Neural crest cell (in vitro differentiated cells): ENCODE results near the gene RASGRP4. TPM values are rescaled to one million over a fixed set of nuclear protein-coding genes. Genes with fewer than 3 reads are reported as not detected.

Source experiments
- DNase-seq: peaks from one replicate; pipeline ENCODE4 v3.0.0; 2021; ENCODE audit warnings: low read depth, mixed read lengths, low spot score
- H3K27ac Mint-ChIP-seq: one replicate; pipeline ENCODE4 v1.8.0; 2021; ENCODE audit warnings: mild to moderate bottlenecking, mixed read lengths; ENCODE audit not compliant: unreplicated experiment
- H3K27me3 Mint-ChIP-seq: 2 replicates; pipeline ENCODE4 v1.8.0; 2021; ENCODE audit warnings: low read depth, mild to moderate bottlenecking, mixed read lengths
- H3K36me3 Mint-ChIP-seq: 2 replicates; pipeline ENCODE4 v1.8.0; 2021; ENCODE audit warnings: low read depth, mild to moderate bottlenecking, mixed read lengths
- H3K4me1 Mint-ChIP-seq: 2 replicates; pipeline ENCODE4 v1.8.0; 2021; ENCODE audit warnings: mixed read lengths
- H3K4me3 Mint-ChIP-seq: one replicate; pipeline ENCODE4 v1.8.0; 2021; ENCODE audit warnings: mild to moderate bottlenecking, mixed read lengths
- H3K9me3 Mint-ChIP-seq: 2 replicates; pipeline ENCODE4 v1.8.0; 2021; ENCODE audit warnings: mixed read lengths
- total RNA-seq: library from RNA; stranded (reverse); gene quantifications from 2 replicates; pipeline ENCODE4 v1.2.1, GENCODE V29; 2021
- TF ChIP-seq, protein P1 (sequence below): fragments of 200-600 bp; sonication (generic); conservative IDR thresholded peaks from 2 replicates; pipeline ENCODE4 v1.5.0; 2021; ENCODE audit warnings: antibody characterized with exemption, mild to moderate bottlenecking

Gene RASGRP4
- total RNA-seq, 1 donor from 2014 or later = 0.58 TPM

- Mint-ChIP-seq H3K4me3 (peak overlapping the region; percentile 85), H3K36me3 (no peaks in the 10 kb centered on the region), H3K27me3 (peaks cover 69% of the 10 kb centered on the region), H3K9me3 (no peaks in the 10 kb centered on the region), H3K27ac (no peak overlapping the region), H3K4me1 (peaks cover 9% of the 10 kb centered on the region)
- DNase-seq = no peak
- TF ChIP-seq, protein P1, sequence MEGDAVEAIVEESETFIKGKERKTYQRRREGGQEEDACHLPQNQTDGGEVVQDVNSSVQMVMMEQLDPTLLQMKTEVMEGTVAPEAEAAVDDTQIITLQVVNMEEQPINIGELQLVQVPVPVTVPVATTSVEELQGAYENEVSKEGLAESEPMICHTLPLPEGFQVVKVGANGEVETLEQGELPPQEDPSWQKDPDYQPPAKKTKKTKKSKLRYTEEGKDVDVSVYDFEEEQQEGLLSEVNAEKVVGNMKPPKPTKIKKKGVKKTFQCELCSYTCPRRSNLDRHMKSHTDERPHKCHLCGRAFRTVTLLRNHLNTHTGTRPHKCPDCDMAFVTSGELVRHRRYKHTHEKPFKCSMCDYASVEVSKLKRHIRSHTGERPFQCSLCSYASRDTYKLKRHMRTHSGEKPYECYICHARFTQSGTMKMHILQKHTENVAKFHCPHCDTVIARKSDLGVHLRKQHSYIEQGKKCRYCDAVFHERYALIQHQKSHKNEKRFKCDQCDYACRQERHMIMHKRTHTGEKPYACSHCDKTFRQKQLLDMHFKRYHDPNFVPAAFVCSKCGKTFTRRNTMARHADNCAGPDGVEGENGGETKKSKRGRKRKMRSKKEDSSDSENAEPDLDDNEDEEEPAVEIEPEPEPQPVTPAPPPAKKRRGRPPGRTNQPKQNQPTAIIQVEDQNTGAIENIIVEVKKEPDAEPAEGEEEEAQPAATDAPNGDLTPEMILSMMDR = no peak
Measured at GRCh38 chr19:38360351-38360750, 65.7 kb downstream of the RASGRP4 start.

GRCh38 chr19:38359242-38360021 lies 66.6 kb downstream of the RASGRP4 start:
- peaks cover 9% of the 10 kb centered on the region for H3K4me1 Mint-ChIP-seq
- no peaks in the 10 kb centered on the region for H3K9me3 Mint-ChIP-seq
- peak overlapping the region; percentile 36 for H3K4me3 Mint-ChIP-seq
- H3K36me3 Mint-ChIP-seq = no peaks in the 10 kb centered on the region
- H3K27ac Mint-ChIP-seq = no peak overlapping the region
- TF ChIP-seq, protein P1 = no peak
- no peak for DNase-seq
- peaks cover 72% of the 10 kb centered on the region for H3K27me3 Mint-ChIP-seq

Other genes starting within 250 kb of the RASGRP4 start
- gene DPF1, start 202.0 kb downstream of the RASGRP4 start, total RNA-seq = 31.7 and 35.5 TPM in 2 replicates
- 1.2 and 1.7 TPM in 2 replicates for gene PPP1R14A, start 169.8 kb downstream of the RASGRP4 start, total RNA-seq
- 9.2 and 9.6 TPM in 2 replicates for gene SPINT2, start 161.6 kb downstream of the RASGRP4 start, total RNA-seq
- gene C19orf33, start 122.0 kb downstream of the RASGRP4 start, total RNA-seq = not detected in 2 replicates
- 43.7 and 45.7 TPM in 2 replicates for gene YIF1B, start 110.3 kb downstream of the RASGRP4 start, total RNA-seq
- gene KCNK6, start 106.4 kb downstream of the RASGRP4 start, total RNA-seq = not detected in 2 replicates
- gene CATSPERG, start 90.4 kb downstream of the RASGRP4 start, total RNA-seq = 5.0 and 6.0 TPM in 2 replicates
- gene PSMD8, start 51.6 kb downstream of the RASGRP4 start, total RNA-seq = 186 and 190 TPM in 2 replicates
- 1.4 and 2.2 TPM in 2 replicates for gene GGN, start 38.2 kb downstream of the RASGRP4 start, total RNA-seq
- 11.2 and 12.0 TPM in 2 replicates for gene SPRED3, start 37.5 kb downstream of the RASGRP4 start, total RNA-seq
- gene FAM98C, start 23.1 kb downstream of the RASGRP4 start, total RNA-seq = 10.6 and 11.8 TPM in 2 replicates
- 1.1 and 1.5 TPM in 2 replicates for gene RYR1, start 7.5 kb upstream of the RASGRP4 start, total RNA-seq
- 1.5 and 3.4 TPM in 2 replicates for gene MAP4K1, start 191.7 kb upstream of the RASGRP4 start, total RNA-seq
- gene EIF3K, start 193.0 kb upstream of the RASGRP4 start, total RNA-seq = 255 TPM in 2 replicates
- gene ACTN4, start 221.4 kb upstream of the RASGRP4 start, total RNA-seq = 324 and 335 TPM in 2 replicates